Nephron (organoid): Measurements from ENCODE around the gene LGALS3BP.

Source experiments
- H3K27ac Mint-ChIP-seq, 3 experiments: 2 replicates each; pipeline ENCODE4 v1.8.0; 2020; ENCODE audit warnings: mixed read lengths in 3 of 3, mild to moderate bottlenecking in 2 of 3, moderate library complexity in 1 of 3
- H3K27me3 Mint-ChIP-seq: 2 replicates; pipeline ENCODE4 v1.8.0; 2021; ENCODE audit warnings: low read depth, mild to moderate bottlenecking, moderate library complexity, mixed read lengths
- H3K36me3 Mint-ChIP-seq: 2 replicates; pipeline ENCODE4 v1.8.0; 2020; ENCODE audit warnings: low read depth, mixed read lengths
- H3K4me1 Mint-ChIP-seq: 2 replicates; pipeline ENCODE4 v1.8.0; 2020; ENCODE audit warnings: mixed read lengths
- H3K4me3 Mint-ChIP-seq, 3 experiments: 2 replicates each; pipeline ENCODE4 v1.8.0; 2020; ENCODE audit warnings: mild to moderate bottlenecking in 3 of 3, mixed read lengths in 3 of 3, moderate library complexity in 2 of 3
- H3K9me3 Mint-ChIP-seq: 2 replicates; pipeline ENCODE4 v1.8.0; 2020; ENCODE audit warnings: mixed read lengths
- TF ChIP-seq, protein P1 (sequence below), 3 experiments: fragments of 200-600 bp; sonication (generic); IDR thresholded peaks; one replicate each; pipeline ENCODE4 v1.5.0; 2021; ENCODE audit warnings: antibody characterized with exemption in 3 of 3; ENCODE audit not compliant: unreplicated experiment in 3 of 3

The LGALS3BP gene

DNA sequence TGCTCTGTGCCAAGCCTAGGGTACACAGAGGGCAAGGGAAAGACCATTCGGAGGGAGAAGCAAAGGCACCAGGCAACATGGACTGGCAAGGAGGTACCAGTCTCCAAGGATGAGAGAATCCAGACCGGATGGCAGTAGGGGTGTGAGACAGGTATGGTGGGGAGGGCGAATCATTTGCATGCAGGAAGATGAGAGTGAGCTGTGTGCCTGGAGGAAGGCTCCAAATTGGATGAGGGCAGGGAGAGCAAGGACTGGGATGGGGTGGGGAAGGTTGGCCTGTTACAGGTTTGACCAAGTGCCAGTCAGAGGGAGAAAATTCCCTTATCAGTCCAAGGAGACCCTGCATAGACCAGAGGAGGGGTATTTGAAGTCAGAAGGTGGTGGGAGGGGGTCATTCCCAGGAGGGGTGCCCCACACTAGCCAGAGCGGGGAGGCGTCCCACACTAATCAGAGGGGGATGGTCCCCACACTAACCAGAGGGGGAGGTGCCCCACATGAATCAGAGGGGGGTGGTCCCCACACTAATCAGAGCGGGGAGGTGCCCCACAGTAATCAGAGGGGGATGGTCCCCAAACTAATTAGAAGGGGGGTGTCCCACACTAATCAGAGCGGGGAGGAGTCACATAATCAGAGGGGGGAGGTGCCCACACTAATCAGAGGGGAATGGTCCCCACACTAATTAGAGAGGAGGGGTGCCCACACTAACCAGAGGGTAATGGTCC lies 29.1 kb upstream of the LGALS3BP start:
- peaks cover 28% of the 10 kb centered on the region for H3K4me1 Mint-ChIP-seq
- TF ChIP-seq, protein P1, sequence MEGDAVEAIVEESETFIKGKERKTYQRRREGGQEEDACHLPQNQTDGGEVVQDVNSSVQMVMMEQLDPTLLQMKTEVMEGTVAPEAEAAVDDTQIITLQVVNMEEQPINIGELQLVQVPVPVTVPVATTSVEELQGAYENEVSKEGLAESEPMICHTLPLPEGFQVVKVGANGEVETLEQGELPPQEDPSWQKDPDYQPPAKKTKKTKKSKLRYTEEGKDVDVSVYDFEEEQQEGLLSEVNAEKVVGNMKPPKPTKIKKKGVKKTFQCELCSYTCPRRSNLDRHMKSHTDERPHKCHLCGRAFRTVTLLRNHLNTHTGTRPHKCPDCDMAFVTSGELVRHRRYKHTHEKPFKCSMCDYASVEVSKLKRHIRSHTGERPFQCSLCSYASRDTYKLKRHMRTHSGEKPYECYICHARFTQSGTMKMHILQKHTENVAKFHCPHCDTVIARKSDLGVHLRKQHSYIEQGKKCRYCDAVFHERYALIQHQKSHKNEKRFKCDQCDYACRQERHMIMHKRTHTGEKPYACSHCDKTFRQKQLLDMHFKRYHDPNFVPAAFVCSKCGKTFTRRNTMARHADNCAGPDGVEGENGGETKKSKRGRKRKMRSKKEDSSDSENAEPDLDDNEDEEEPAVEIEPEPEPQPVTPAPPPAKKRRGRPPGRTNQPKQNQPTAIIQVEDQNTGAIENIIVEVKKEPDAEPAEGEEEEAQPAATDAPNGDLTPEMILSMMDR (IDR thresholded peaks at IDR 0.05; ENCODE audit: unreplicated experiment in 3 of 3), result no peak
- H3K27me3 Mint-ChIP-seq, result no peaks in the 10 kb centered on the region
- H3K4me3 Mint-ChIP-seq, result peak overlapping the region; percentile 94 to 95 (median 95)
- H3K36me3 Mint-ChIP-seq, result peaks cover 8% of the 10 kb centered on the region
- peak overlapping the region; percentile 73 to 78 (median 78) for H3K27ac Mint-ChIP-seq
- peaks cover 8% of the 10 kb centered on the region for H3K9me3 Mint-ChIP-seq

DNA sequence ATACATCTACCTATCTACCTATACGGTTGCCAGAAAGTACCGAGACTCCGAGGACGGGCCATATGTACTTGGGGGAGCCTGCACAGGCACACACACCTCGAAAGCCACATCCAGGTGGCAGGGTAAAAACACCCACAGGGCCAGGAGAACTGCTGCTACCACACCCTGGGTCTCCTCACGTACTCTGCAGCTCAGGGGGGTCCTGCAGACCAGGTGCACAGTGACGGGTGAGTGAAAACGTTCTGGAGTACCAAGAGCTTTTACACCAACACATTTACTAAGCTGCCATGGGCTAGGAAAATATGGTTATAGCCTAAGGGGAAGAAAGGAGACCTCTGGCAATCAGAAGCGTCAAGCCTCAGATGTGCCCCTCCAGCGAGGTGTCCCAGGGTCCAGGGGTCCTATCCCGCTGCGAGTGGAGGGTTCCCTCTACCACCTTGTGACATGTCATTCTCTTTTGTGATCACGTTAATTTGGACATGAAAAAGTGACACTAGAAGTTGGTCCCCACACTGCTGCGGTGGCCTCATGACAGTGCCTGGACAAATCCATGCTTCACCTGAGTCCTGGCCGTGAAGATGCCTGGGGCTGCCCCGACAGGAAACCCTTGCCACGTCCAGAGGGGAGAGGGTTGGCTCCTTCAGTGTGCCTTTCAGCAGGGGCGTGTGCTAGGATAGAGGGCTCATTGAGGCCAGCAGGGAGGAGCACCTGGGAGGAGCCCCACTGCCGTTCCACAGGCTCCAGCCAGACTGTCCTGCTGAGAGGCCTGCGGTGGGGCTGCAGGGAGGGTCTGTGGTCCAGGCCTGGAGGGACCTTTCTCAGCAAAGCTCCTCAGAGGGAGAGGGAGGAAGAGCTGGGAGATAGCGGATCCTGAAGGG lies 28.0 kb upstream of the LGALS3BP start:
- Mint-ChIP-seq H3K27ac (peak overlapping the region in 1 of 3 experiments; percentile 78), H3K36me3 (peaks cover 8% of the 10 kb centered on the region), H3K4me1 (peaks cover 28% of the 10 kb centered on the region), H3K9me3 (peaks cover 2% of the 10 kb centered on the region), H3K4me3 (peak overlapping the region; percentile 94 to 95 (median 95)), H3K27me3 (no peaks in the 10 kb centered on the region)
- TF ChIP-seq, protein P1 (IDR thresholded peaks at IDR 0.05; ENCODE audit: unreplicated experiment in 3 of 3), result no peak

DNA sequence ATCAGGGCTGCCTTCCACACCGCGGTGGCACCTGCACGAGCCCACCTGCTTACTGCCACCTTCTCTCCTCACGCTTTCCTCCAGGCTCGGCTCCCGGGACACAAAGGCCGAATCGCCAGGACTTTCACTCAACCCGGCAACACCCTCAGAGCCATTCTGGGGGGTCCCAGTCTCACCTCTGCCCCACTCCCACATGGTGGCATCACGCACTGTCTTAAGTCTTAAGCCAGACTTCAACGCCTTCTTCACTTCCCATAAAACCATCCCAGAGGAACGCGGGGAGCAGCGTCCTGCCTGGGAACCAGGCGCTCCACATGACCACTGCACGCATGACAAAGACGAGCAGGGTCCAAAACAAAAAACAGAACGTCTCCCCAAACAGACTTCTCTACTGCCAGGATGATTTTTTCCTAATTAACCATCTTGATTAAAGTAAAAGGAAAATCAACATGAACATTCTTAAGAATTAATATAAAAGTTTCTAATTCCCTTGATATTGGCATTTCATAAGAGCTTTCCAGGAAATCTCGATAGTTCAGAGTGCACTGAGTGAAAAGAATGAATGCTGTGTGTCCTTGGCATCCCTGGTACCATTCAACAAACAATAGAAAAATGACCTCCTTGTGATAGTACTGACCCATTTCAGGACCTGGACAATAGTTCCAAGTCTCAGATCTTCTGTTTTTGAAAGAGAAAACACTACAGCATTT lies 27.2 kb upstream of the LGALS3BP start:
- peaks cover 28% of the 10 kb centered on the region for H3K4me1 Mint-ChIP-seq
- no peaks in the 10 kb centered on the region for H3K9me3 Mint-ChIP-seq
- no peaks in the 10 kb centered on the region for H3K27me3 Mint-ChIP-seq
- no peak overlapping the region for H3K27ac Mint-ChIP-seq
- TF ChIP-seq, protein P1 (IDR thresholded peaks at IDR 0.05; ENCODE audit: unreplicated experiment in 3 of 3), result no peak
- H3K4me3 Mint-ChIP-seq, result peak overlapping the region; percentile 68 to 95 (median 94)
- peaks cover 8% of the 10 kb centered on the region for H3K36me3 Mint-ChIP-seq

DNA sequence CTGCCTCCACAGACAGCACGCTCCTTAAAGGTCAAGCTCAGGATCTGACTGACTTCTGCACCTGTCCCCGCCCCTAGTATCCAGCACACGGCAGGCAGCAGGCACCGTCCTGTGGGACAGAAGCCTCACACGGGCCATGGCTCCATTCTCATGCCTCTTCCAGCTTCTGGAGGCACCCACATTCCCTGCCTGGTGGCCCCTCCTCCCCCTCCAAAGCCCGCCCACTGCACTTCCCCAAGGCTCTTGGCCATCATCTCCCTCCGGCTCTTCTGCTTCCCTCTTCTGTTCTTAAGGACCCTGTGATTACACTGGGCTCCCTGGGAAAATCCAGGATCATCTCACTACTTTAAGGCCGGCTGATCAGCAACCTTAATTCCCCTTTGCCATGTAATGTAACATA lies 26.3 kb upstream of the LGALS3BP start:
- peaks cover 8% of the 10 kb centered on the region for H3K36me3 Mint-ChIP-seq
- no peak overlapping the region for H3K27ac Mint-ChIP-seq
- H3K4me1 Mint-ChIP-seq, result peaks cover 26% of the 10 kb centered on the region
- no peaks in the 10 kb centered on the region for H3K9me3 Mint-ChIP-seq
- H3K27me3 Mint-ChIP-seq, result no peaks in the 10 kb centered on the region
- H3K4me3 Mint-ChIP-seq, result peak overlapping the region; percentile 14 to 51 (median 31)
- TF ChIP-seq, protein P1 (IDR thresholded peaks at IDR 0.05; ENCODE audit: unreplicated experiment in 3 of 3), result no peak

DNA sequence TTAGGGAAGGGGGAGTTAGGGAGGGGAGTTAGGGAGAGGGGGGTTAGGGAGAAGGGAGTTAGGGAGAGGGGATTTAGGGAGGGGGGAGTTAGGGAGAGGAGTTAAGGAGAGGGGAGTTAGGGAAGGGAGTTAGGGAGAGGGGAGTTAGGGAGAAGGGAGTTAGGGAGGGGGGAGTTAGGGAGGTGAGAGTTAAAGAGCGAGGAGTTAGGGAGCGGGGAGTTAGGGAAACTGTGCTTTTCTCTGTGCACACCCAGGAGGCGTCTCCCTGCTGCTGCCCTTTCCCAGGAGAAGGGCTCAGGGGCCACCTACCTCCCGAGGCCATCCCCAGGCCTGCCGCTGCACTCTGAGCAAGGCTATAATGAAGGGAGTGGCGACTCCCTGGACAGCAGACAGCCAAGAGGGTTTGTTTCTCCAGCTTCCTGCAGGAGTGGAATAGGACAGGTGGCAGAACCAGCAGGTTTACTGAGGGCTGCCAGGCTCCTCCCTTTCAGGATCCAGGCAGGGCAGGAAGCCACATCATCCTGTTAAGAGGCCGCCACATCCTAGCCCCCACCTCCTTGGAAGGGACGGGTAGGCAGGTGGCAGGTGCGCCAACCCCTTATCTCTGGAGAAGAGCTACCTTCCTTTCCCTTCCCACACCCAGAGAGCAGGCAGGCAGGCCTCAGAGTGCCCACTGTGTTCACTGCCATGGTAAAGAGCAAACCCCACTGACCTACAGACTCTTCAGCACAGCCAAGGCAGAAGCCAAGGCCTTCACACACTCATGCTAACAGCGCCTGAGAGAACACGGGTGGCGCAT lies 25.5 kb upstream of the LGALS3BP start:
- TF ChIP-seq, protein P1 (IDR thresholded peaks at IDR 0.05; ENCODE audit: unreplicated experiment in 3 of 3), result no peak
- H3K27ac Mint-ChIP-seq, result peak overlapping the region in 1 of 3 experiments; percentile 13
- H3K4me3 Mint-ChIP-seq, result peak overlapping the region in 1 of 3 experiments; percentile 38
- H3K9me3 Mint-ChIP-seq, result no peaks in the 10 kb centered on the region
- peaks cover 8% of the 10 kb centered on the region for H3K36me3 Mint-ChIP-seq
- H3K4me1 Mint-ChIP-seq, result peaks cover 18% of the 10 kb centered on the region
- no peaks in the 10 kb centered on the region for H3K27me3 Mint-ChIP-seq
